ENCODE data around the gene TLL2. TPM values are rescaled to one million over a fixed set of nuclear protein-coding genes. Genes with fewer than 3 reads are reported as not detected.

The TLL2 gene
- total RNA-seq, 1 donor from 2014 or later = 11.6 TPM

- ATAC-seq (no peak), DNase-seq (no peak)
- intact Hi-C loops (cut with micrococcal nuclease) = no loop called here
Observed at GRCh38 chr10:96344178-96344577, 169.5 kb downstream of the TLL2 start.

GRCh38 chr10:96342402-96342801 is 171.3 kb downstream of the TLL2 start:
- ATAC-seq (no peak), DNase-seq (no peak)
- intact Hi-C loops (cut with micrococcal nuclease) = no loop called here

- intact Hi-C loops (cut with micrococcal nuclease) = no loop called here
Observed at GRCh38 chr10:96341219-96342182, 172.2 kb downstream of the TLL2 start.

GRCh38 chr10:96339956-96340904 is 173.5 kb downstream of the TLL2 start:
- intact Hi-C loops (cut with micrococcal nuclease) = loop anchor here (10.0 kb wide), 1 partner anchor 325 kb away; no protein-coding TSS in a partner anchor
- peak; percentile 83 for ATAC-seq

More at GRCh38 chr10:96341219-96342182, 172.2 kb downstream of the TLL2 start:
- no peak for ATAC-seq
- no peak for DNase-seq

GRCh38 chr10:96339383-96339782 is 174.3 kb downstream of the TLL2 start:
- DNase-seq (no peak), ATAC-seq (peak; percentile 47)
- intact Hi-C loops (cut with micrococcal nuclease) = loop anchor here (10.0 kb wide), 1 partner anchor 325 kb away; no protein-coding TSS in a partner anchor

More at GRCh38 chr10:96339956-96340904, 173.5 kb downstream of the TLL2 start:
- peak; percentile 63 for DNase-seq

- intact Hi-C loops (cut with micrococcal nuclease) = loop anchor here (10.0 kb wide), 1 partner anchor 324 kb away; no protein-coding TSS in a partner anchor
- no peak for DNase-seq
- no peak for ATAC-seq
Observed at GRCh38 chr10:96338279-96338925, 175.3 kb downstream of the TLL2 start.

GRCh38 chr10:96337106-96337505 is 176.6 kb downstream of the TLL2 start:
- DNase-seq (no peak), ATAC-seq (no peak)
- intact Hi-C loops (cut with micrococcal nuclease) = loop anchor here (10.0 kb wide), 1 partner anchor 322 kb away; no protein-coding TSS in a partner anchor

- intact Hi-C loops (cut with micrococcal nuclease) = loop anchor here (10.0 kb wide), 1 partner anchor 320 kb away; no protein-coding TSS in a partner anchor
- peak; percentile 57 for ATAC-seq
- DNase-seq = no peak
Observed at GRCh38 chr10:96334616-96335526, 178.9 kb downstream of the TLL2 start.

- DNase-seq (no peak), ATAC-seq (no peak)
- intact Hi-C loops (cut with micrococcal nuclease) = loop anchor here (10.0 kb wide), 1 partner anchor 318 kb away; no protein-coding TSS in a partner anchor
Observed at GRCh38 chr10:96333101-96333500, 180.6 kb downstream of the TLL2 start.

GRCh38 chr10:96327462-96327861 is 186.3 kb downstream of the TLL2 start:
- peak; percentile 34 for ATAC-seq
- no peak for DNase-seq
- intact Hi-C loops (cut with micrococcal nuclease) = no loop called here

- intact Hi-C loops (cut with micrococcal nuclease) = no loop called here
- DNase-seq = no peak
- no peak for ATAC-seq
Observed at GRCh38 chr10:96325719-96326373, 187.9 kb downstream of the TLL2 start.

- DNase-seq (no peak), ATAC-seq (no peak)
- intact Hi-C loops (cut with micrococcal nuclease) = no loop called here
Observed at GRCh38 chr10:96324447-96324846, 189.3 kb downstream of the TLL2 start.

- DNase-seq = no peak
- intact Hi-C loops (cut with micrococcal nuclease) = no loop called here
- ATAC-seq = no peak
Observed at GRCh38 chr10:96322275-96322674, 191.5 kb downstream of the TLL2 start.

- DNase-seq = no peak
- ATAC-seq = no peak
- intact Hi-C loops (cut with micrococcal nuclease) = no loop called here
Observed at GRCh38 chr10:96321822-96322221, 191.9 kb downstream of the TLL2 start.

- DNase-seq (no peak), ATAC-seq (no peak)
- intact Hi-C loops (cut with micrococcal nuclease) = no loop called here
Observed at GRCh38 chr10:96319754-96320474, 193.8 kb downstream of the TLL2 start.

GRCh38 chr10:96317067-96317833 is 196.5 kb downstream of the TLL2 start:
- intact Hi-C loops (cut with micrococcal nuclease) = no loop called here
- ATAC-seq = no peak

More at GRCh38 chr10:96317067-96317833, 196.5 kb downstream of the TLL2 start:
- DNase-seq = no peak
